T-helper 2 cell (primary cell): Measurements from ENCODE around the gene ANXA9.

Experiments
- DNase-seq, 5 experiments: peaks; one replicate each; pipeline versions ENCODE4 v3.0.0 to v3.0.0-alpha.2; 2012 to 2022

ANXA9 gene

DNA sequence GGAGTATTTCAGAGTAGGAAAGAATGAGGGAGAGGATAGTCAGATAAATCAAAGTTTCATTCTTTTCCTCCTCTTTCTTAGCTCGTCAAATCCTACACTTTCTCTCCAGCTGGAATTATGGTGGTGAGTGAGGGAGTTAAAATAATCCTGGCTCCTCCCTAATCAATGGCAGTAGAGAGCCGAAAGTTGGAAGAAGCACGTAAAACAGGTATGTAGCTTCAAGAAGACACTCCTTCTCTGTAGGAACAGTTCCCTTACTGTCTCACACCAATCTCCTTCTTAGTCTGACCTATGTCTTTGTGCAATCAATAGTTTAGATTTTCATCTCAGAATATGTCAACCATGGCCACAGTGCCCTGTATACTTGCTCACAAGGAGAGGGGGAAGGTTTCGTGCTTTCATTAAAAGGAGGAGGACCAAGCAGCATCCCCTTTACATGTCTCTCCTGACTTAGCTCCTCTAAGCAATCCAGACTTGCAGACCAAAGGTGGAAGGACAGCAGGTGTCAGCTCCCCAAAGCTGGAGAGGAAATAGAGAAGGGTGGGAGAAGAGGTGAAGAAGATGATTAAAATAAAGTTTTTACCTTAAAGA is 23.7 kb downstream of the ANXA9 start:
- peak in 1 of 5 experiments; percentile 19 for DNase-seq

- DNase-seq = peak in 3 of 5 experiments; percentile 9 to 61 (median 13)
These were observed 24.4 kb downstream of the ANXA9 start, which contains the start of gene MINDY1 for GRCh38 chr1:151006327-151007052. TSS of gene MINDY1 (minus strand) at chr1:151006902. CDS start at chr1:151002617, 4,285 bp downstream.

DNA sequence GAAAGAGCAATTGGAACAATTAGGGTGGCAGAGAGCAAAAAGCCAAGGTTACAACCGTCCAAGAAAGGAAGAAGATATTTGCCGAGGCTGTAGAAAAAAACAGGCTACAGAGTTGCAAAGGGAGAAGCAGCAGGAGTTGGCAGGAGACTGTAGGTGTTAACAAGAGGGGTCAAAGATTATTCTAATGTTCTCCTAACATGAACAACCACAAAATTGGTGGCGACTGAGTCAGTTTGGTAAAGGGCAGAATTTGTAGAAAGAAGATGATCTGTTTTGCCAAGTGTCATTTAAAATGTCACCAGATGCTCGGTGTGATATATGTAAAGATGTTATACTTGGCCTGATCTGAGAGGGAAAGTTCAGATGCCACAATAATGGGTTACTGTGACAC is 25.8 kb downstream of the ANXA9 start:
- no peak for DNase-seq

DNA sequence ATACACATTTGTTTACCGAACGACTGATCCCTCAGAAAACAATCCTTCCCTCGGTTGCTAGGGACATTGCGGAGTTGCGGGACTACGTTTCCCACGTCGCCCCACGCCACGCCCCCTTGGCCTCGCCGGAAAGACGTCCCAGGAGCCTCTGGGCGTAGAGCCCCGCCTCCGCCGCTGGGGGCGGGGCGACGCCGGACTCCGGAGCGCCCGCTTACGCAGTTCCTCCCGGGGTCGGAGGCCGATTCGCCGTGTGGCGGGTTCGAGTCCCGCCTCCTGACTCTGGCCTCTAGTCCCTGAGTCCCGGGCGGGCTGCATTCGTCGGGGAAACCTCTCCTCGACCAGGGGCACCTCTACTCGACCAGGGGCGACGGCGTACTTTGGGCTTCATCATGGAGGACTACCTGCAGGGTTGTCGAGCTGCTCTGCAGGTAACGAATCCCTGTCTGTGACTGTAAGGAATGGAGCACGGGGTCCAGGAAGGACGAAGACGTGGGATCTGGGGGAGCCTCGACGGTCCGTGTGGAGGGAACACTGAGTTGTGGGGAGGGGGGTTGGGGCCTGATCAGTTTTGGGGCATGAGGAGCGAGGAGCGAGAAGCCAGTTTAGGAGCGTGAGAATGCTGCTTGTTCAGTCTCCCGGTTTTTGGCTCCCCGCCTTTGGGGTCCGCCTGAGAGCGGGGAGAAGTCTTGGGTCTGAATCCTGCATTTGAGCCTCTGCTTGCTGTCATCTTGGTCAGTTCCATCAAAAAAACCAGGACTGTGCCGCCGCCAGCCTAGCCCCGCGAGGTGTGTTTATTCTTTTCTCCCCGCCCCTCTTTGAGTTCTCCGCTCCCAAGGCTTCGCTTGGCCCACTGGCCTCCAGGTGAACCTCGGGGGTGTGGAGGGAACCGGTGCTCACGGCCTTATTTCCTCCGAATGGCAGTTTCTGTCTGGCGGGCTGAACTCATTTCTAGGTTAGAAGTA is 26.4 kb downstream of the ANXA9 start, which contains the start of gene PRUNE1:
Gene PRUNE1 (plus strand): TSS at position 206 of the 962 bp plus-strand sequence. CDS start 184 bp downstream, at position 390.
- peak; percentile 95 to 98 (median 96) for DNase-seq

- DNase-seq = no peak
These were observed 27.1 kb downstream of the ANXA9 start for GRCh38 chr1:151009206-151009587.

GRCh38 chr1:151009674-151010345 is 27.7 kb downstream of the ANXA9 start:
- no peak for DNase-seq

GRCh38 chr1:151010346-151010726 is 28.2 kb downstream of the ANXA9 start:
- no peak for DNase-seq

DNA sequence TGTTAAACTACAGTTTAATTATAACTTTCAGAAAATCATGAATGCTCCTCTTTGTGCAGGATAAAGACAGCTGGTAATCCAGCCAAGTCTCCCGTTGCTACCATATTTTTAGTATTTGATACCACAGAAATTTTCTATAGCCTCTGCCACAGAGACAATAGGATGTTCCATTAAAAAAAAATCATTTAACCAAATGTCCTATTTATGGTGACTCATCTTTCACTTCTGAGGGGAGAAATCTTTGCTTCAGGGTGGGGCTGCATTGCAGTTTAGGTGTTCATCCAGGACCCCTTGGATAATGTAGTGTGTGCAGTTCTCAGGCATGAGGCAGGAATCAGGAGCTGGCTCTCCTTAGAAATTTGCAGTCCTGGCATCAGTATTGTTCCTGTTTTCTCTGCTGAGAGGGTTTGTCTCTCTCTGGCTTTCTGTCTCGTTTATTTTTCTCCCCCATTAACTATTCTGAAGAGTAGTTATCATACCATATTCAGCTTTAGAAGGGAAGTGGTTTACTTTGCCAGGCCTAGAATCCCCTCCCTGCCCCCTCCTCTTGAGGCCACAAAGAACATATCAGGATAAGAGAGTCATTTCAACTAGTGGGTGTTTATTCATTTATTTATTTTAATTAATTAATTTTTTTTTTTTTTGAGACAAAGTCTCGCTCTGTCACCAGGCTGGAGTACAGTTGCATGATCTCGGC is 29.2 kb downstream of the ANXA9 start:
- DNase-seq = no peak

DNA sequence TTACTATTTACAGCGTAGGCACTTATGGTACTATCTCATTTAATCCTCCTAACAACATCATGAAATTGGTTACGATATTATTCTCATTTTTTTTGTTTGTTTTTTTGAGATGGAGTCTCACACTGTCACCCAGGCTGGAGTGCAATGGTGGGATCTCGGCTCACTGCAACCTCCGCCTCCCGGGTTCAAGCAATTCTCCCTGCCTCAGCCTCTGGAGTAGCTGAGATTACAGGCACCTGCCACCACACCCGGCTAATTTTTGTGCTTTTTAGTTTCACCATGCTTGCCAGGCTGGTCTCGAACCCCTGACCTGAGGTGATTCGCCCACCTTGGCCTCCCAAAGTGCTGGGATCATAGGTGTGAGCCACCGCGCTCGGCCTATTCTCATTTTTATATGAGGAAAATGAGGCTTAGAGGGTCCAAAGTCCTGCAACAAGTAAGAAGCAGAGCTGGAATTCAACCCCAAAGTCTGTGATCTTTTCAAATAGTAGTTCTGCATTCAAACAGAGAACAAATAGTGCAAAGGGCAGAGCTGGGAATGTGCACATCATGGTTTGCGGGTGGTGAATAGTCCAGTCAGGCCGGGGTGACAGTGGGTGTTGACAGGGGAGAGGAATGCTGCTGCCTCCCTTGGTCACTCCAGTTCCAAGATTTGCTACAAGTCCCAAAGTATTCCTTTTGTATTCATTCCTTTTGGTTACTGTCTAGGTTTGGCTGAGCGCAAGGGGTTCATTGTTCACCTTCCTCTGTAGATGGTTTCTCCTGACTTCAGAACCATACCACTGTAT is 30.8 kb downstream of the ANXA9 start:
- no peak for DNase-seq

- no peak for DNase-seq
These were observed 31.4 kb downstream of the ANXA9 start for GRCh38 chr1:151013518-151013917.

- peak; percentile 57 to 78 (median 73) for DNase-seq
These were observed 42.6 kb downstream of the ANXA9 start for GRCh38 chr1:151024540-151025146.

GRCh38 chr1:151026460-151026859 is 44.4 kb downstream of the ANXA9 start:
- no peak for DNase-seq

GRCh38 chr1:151032164-151032563 is 50.1 kb downstream of the ANXA9 start:
- no peak for DNase-seq

DNA sequence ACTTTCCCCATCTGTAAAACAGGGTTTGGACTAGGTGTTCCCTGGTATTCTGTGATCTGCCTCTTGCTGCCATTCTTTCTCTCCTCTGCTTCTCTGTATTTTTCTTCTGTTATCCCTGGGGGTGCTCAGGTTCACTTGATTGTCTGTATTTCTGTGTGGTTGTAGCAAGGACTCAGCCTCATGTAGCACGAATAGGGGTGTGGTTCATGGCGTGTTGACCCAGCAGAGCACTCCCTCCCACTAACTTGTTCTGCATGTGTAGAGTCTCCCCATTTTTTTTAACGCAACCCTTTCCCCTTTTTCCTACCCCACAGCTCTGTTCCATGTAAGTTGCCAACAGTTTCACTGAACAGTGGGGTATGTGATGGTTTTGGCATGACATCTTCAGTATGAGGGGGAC is 53.1 kb downstream of the ANXA9 start:
- DNase-seq = no peak

- no peak for DNase-seq
These were observed 54.3 kb downstream of the ANXA9 start, which contains the start of gene BNIPL for GRCh38 chr1:151036356-151036755. TSS of gene BNIPL (plus strand) at chr1:151036586. CDS start at chr1:151036726, 140 bp downstream.

- DNase-seq = no peak
These were observed 54.9 kb downstream of the ANXA9 start for GRCh38 chr1:151037032-151037431.

DNA sequence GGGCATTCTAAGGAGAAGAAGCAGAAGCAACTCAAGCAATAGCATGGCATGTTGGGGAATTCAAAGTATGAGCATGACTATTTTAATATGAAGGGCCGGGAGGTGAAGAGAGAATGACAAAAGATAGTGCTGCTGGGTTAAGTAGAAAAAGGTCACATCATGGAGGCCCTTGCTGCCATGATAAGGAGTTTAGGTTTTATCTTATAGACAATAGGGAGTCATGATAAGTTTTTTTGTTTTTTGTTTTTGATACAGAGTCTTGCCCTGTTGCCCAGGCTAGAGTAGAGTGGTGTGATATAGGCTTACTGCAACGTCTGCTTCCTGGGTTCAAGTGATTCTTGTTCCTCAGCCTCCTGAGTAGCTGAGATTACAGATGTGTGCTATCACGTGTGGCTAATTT is 57.4 kb downstream of the ANXA9 start:
- no peak for DNase-seq

- no peak for DNase-seq
These were observed 61.1 kb downstream of the ANXA9 start for GRCh38 chr1:151043163-151043562.
